Measurements from ENCODE around the gene SLC2A10. TPM values are rescaled to one million over a fixed set of nuclear protein-coding genes. Genes with fewer than 3 reads are reported as not detected.

SLC2A10 gene
- total and polyA plus RNA-seq, 12 donors = 7.2 to 27.3 (median 12.6) TPM

DNA sequence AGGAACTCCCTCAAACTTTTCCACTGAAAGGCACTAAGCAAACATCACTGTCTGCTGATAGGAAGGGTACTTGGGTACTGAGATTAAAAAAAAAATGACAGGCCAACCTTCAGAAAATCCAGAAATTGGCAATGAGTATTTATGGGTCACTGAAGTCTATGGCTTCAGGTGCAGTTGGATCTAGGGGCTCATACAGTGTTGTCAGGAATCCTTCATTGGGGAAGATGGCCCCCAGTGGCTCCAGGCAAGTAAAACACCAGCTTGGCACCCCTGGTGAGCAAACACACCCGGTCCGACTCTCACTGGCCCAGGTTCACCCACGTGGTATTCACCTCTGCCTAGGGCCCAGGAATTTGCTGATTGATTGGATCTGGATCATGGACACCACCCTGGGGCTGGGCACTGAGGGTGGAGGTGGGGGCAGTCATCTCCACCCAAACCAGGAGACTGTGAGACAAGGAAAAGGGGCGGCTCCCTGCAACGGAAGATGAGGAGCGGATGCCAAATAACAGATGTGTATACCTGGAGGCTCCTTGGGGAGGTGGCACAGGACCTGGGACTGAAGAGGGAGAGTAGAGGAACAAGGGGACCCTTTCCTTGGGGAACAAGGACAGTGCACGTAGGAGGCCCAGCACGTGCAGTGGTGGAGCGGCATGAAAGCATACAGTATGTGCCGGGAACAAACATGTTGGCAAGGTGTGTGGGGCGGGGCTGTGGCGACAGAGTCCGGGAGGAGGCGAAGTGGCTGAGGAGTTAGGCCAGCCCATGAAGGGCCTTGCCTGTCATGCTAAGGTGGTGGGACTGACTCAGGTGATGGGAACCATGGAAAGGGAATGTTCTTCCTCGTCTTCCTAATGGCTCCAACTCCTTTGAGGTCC, 4.7 kb downstream of the SLC2A10 start:
- Histone ChIP-seq H3K27ac (peak overlapping the region in 1 of 5 donors; percentile 56), H3K4me3 (no peak overlapping the region), H3K4me1 (replicated peaks in 1 of 2) (peaks cover 0 to 16% of the 10 kb centered on the region in 2 donors), H3K27me3 (no peaks in the 10 kb centered on the region), H3K9me3 (replicated peaks in 1 of 3) (no peaks in the 10 kb centered on the region), H3K36me3 (replicated peaks in 1 of 2) (no peaks in the 10 kb centered on the region)
- 92 to 96% (median 95%) methylated on average over 12 to 15 of the region's 15 CpGs for WGBS, 4 donors
- no peak for TF ChIP-seq POLR2A (IDR thresholded peaks at IDR 0.05)
- TF ChIP-seq, protein P1, sequence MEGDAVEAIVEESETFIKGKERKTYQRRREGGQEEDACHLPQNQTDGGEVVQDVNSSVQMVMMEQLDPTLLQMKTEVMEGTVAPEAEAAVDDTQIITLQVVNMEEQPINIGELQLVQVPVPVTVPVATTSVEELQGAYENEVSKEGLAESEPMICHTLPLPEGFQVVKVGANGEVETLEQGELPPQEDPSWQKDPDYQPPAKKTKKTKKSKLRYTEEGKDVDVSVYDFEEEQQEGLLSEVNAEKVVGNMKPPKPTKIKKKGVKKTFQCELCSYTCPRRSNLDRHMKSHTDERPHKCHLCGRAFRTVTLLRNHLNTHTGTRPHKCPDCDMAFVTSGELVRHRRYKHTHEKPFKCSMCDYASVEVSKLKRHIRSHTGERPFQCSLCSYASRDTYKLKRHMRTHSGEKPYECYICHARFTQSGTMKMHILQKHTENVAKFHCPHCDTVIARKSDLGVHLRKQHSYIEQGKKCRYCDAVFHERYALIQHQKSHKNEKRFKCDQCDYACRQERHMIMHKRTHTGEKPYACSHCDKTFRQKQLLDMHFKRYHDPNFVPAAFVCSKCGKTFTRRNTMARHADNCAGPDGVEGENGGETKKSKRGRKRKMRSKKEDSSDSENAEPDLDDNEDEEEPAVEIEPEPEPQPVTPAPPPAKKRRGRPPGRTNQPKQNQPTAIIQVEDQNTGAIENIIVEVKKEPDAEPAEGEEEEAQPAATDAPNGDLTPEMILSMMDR (IDR thresholded peaks at IDR 0.05) = no peak
- intact Hi-C loops (cut with DNase I) = no loop called here
- no peak for DNase-seq

DNA sequence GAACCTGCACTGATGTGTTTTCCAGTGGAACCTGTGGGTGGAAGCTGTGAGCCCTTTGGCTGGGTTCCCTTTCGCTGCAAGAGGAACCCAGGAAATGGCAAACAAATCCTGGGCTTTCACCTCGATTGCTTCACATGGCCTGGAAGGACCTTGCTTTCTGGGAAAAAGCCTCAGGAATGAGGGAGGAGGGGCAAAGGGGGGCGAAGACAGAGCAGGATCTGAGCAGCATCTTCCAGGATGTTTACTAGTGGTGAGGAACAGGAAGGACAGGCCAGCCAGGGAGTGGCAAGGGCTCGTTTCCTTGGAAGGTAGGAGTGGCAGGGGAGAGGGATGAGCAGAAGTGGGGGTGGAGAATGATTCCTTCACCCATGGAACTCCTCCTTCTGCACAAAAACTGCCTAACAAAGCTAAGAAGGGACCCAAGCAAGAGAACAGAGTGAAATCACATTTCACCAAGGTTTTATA, 5.9 kb downstream of the SLC2A10 start:
- Histone ChIP-seq H3K4me3 (no peak overlapping the region), H3K4me1 (replicated peaks in 1 of 2) (peaks cover 0 to 16% of the 10 kb centered on the region in 2 donors), H3K27me3 (no peaks in the 10 kb centered on the region), H3K36me3 (replicated peaks in 1 of 2) (no peaks in the 10 kb centered on the region), H3K9me3 (replicated peaks in 1 of 3) (no peaks in the 10 kb centered on the region), H3K27ac (peak overlapping the region in 1 of 5 donors; percentile 57)
- intact Hi-C loops (cut with DNase I) = no loop called here
- TF ChIP-seq, protein P1 (IDR thresholded peaks at IDR 0.05) = peak in 4 of 6 experiments; percentile 19 to 37 (median 26)
- no peak for TF ChIP-seq POLR2A (IDR thresholded peaks at IDR 0.05)
- 32 to 41% (median 35%) methylated on average over 4 of the region's 4 CpGs for WGBS, 4 donors
- DNase-seq = peak in 6 of 7 donors; percentile 22 to 69 (median 44)

DNA sequence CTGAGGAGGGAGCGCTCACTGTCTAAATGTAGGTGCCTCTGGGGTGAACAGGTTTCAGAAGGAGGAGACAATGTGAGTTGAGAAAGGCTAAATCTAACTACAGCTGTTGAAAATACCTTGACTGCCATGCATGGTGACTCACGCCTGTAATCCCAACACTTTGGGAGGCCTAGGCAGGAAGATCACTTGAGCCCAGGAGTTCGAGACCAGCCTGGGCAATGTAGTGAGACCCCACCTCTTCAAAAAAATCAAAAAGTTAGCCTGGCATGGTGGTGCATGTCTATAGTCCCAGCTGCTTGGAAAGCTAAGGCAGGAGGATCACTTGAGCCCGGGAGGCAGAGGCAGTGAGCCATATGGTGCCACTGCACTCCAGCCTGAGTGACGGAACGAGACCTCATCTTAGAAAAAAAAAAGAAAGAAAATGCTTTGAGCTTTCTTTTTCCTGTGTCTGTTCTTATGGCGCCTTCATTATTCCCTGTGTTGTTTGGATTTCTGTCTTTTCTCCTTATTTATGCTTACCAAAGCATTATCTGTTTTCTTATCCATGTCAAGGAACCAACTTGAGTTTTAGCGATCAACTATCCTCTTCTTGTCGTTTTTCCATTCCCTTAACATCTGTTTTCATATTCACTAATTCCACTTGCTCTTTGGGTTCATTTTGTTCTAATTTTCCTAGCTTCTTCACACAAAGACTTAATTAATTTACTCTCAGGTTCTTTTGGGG, 8.5 kb downstream of the SLC2A10 start:
- no peak for DNase-seq
- Histone ChIP-seq H3K4me1 (replicated peaks in 1 of 2) (peaks cover 0 to 8% of the 10 kb centered on the region in 2 donors), H3K27me3 (no peaks in the 10 kb centered on the region), H3K27ac (no peak overlapping the region), H3K9me3 (replicated peaks in 1 of 3) (no peaks in the 10 kb centered on the region), H3K4me3 (no peak overlapping the region), H3K36me3 (replicated peaks in 1 of 2) (no peaks in the 10 kb centered on the region)
- intact Hi-C loops (cut with DNase I) = no loop called here
- WGBS, 4 donors = 91 to 95% (median 93%) methylated on average over 9 of the region's 9 CpGs
- no peak for TF ChIP-seq POLR2A (IDR thresholded peaks at IDR 0.05)
- TF ChIP-seq, protein P1 (IDR thresholded peaks at IDR 0.05) = no peak

DNA sequence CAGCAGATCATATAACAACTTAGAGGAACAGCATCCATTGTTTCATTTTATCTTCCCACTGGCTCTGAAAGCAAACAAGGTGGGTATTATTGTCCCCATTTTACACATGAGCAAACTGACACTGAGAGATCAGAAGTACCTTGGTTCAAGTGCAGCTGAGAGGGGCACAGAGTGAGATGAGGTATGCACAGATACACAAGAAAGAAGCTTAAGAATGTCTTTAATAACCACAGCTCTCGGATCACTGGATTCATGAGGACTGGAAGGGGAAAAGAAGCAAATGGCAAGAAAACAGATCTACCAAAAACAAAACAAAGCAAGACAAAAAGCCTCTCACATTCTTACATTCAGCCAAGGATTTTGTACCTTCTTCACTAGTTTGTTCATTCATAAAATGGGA, 10.6 kb downstream of the SLC2A10 start:
- peaks cover 0 to 2% of the 10 kb centered on the region in 2 donors for H3K4me1 ChIP-seq (replicated peaks in 1 of 2)
- no peak overlapping the region for H3K27ac ChIP-seq
- H3K4me3 ChIP-seq = no peak overlapping the region
- WGBS, 4 donors = 78 to 92% (median 88%) methylated on average over 1 of the region's 1 CpG
- TF ChIP-seq, protein P1 (IDR thresholded peaks at IDR 0.05) = no peak
- TF ChIP-seq POLR2A (IDR thresholded peaks at IDR 0.05) = no peak
- no peaks in the 10 kb centered on the region for H3K27me3 ChIP-seq
- intact Hi-C loops (cut with DNase I) = no loop called here
- DNase-seq = no peak
- H3K9me3 ChIP-seq (replicated peaks in 1 of 3) = no peaks in the 10 kb centered on the region
- H3K36me3 ChIP-seq (replicated peaks in 1 of 2) = no peaks in the 10 kb centered on the region

Data from adrenal gland (tissue), 12 donors.